H1 (cell line): ENCODE measurements around the gene NXPH4. TPM values are rescaled to one million over a fixed set of nuclear protein-coding genes. Genes with fewer than 3 reads are reported as not detected.

ENCODE experiments used
- CTCF ChIA-PET: fragments of 300-600 bp; sonication (Branson Sonifier 250); formaldehyde crosslinking; loops from one replicate; lab custom pipeline; 2021; ENCODE audit not compliant: partially characterized antibody; lab: Charles Lee
- POLR2A ChIA-PET: fragments of 300-600 bp; sonication (Branson Sonifier 250); formaldehyde crosslinking; loops from one replicate; lab custom pipeline; 2021; ENCODE audit warnings: inconsistent platforms; ENCODE audit not compliant: partially characterized antibody; lab: Charles Lee
- DNase-seq, 2 experiments: peaks; one replicate each; pipeline versions ENCODE4 v3.0.0 to v3.0.0-alpha.2; 2010 to 2022; ENCODE audit warnings: low spot score in 2 of 2, low read depth in 1 of 2, mixed read lengths in 1 of 2
- FAIRE-seq: peaks from 2 replicates; lab custom pipeline; 2011; peaks lifted over from hg19 to GRCh38; lab: Jason Lieb, UNC
- H2AFZ ChIP-seq: 2 replicates; pipeline ENCODE4 v1.8.1; 2012; ENCODE audit warnings: low read length, inconsistent platforms
- H2AK5ac ChIP-seq: 2 replicates; pipeline ENCODE4 v1.6.1; 2013; ENCODE audit warnings: low read depth, low read length
- H2BK120ac ChIP-seq: replicated peaks from 2 replicates; pipeline ENCODE3; 2013; ENCODE audit warnings: low read depth, low read length, inconsistent platforms
- H2BK12ac ChIP-seq: 2 replicates; pipeline ENCODE4 v1.6.1; 2013; ENCODE audit warnings: low read depth, low read length
- H2BK15ac ChIP-seq: 2 replicates; pipeline ENCODE4 v1.6.1; 2013; ENCODE audit warnings: low read length
- H2BK20ac ChIP-seq: 2 replicates; pipeline ENCODE4 v1.6.1; 2013; ENCODE audit warnings: low read length
- H2BK5ac ChIP-seq: 2 replicates; pipeline ENCODE4 v1.6.1; 2013; ENCODE audit warnings: low read depth, low read length
- H3K14ac ChIP-seq: 2 replicates; pipeline ENCODE4 v1.6.1; 2013; ENCODE audit warnings: inconsistent platforms; ENCODE audit not compliant: insufficient read length
- H3K18ac ChIP-seq: 2 replicates; pipeline ENCODE4 v1.6.1; 2013; ENCODE audit warnings: low read length; ENCODE audit errors: extremely low read depth
- H3K23ac ChIP-seq: 2 replicates; pipeline ENCODE4 v1.6.1; 2013; ENCODE audit warnings: inconsistent platforms; ENCODE audit not compliant: insufficient read length
- H3K23me2 ChIP-seq: 2 replicates; pipeline ENCODE4 v1.6.1; 2013; ENCODE audit warnings: low read depth, low read length
- H3K27ac ChIP-seq: 2 replicates; pipeline ENCODE4 v1.6.1; 2011; ENCODE audit warnings: low read depth, low read length, inconsistent platforms
- H3K27me3 ChIP-seq, 4 experiments: replicated peaks in 1 of 4; 1 replicate in 1 of 4; 2 replicates in 3 of 4; pipeline versions ENCODE4 v1.6.1 to v1.8.1; 2011 to 2013; ENCODE audit warnings: low read length in 3 of 4, mild to moderate bottlenecking in 3 of 4, inconsistent platforms in 2 of 4, mixed read lengths in 2 of 4, moderate library complexity in 1 of 4; ENCODE audit not compliant: control insufficient read depth in 3 of 4, insufficient read depth in 3 of 4; ENCODE audit errors: extremely low read depth in 1 of 4
- H3K36me3 ChIP-seq, 4 experiments: 2 replicates each; pipeline versions ENCODE4 v1.6.1 to v1.8.1; 2011 to 2013; ENCODE audit warnings: mild to moderate bottlenecking in 4 of 4, low read length in 3 of 4, moderate library complexity in 2 of 4, control low read depth in 1 of 4, inconsistent platforms in 1 of 4; ENCODE audit not compliant: insufficient read depth in 4 of 4, control insufficient read depth in 2 of 4
- H3K4ac ChIP-seq: replicated peaks from 2 replicates; pipeline ENCODE3; 2013; ENCODE audit warnings: low read length, low read depth, mixed read lengths, inconsistent platforms; ENCODE audit not compliant: insufficient read length
- H3K4me1 ChIP-seq, 4 experiments: replicated peaks in 1 of 4; 1 replicate in 1 of 4; 2 replicates in 3 of 4; pipeline versions ENCODE4 v1.6.1 to v1.8.1; 2011 to 2013; ENCODE audit warnings: low read length in 3 of 4, inconsistent platforms in 2 of 4, mixed read lengths in 1 of 4; ENCODE audit not compliant: insufficient read depth in 4 of 4, control insufficient read depth in 3 of 4
- H3K4me2 ChIP-seq, 2 experiments: 2 replicates each; pipeline versions ENCODE4 v1.6.1 to v1.8.1; 2011 to 2013; ENCODE audit warnings: low read depth in 2 of 2, low read length in 2 of 2, control low read depth in 1 of 2, inconsistent platforms in 1 of 2, mild to moderate bottlenecking in 1 of 2; ENCODE audit not compliant: insufficient read depth in 1 of 2
- H3K4me3 ChIP-seq, 4 experiments: fragments of 200-600, 300-600 bp in 1 of 4; sonication (generic), shearing (Covaris generic), sonication (Bioruptor Twin) in 1 of 4; 2 replicates each; pipeline versions ENCODE4 v1.5.1 to v1.8.1; 2011 to 2016; ENCODE audit warnings: low read length in 4 of 4, low read depth in 3 of 4, control low read depth in 2 of 4, inconsistent platforms in 2 of 4, mild to moderate bottlenecking in 2 of 4, mixed read lengths in 1 of 4, moderate library complexity in 1 of 4; ENCODE audit not compliant: insufficient read depth in 2 of 4; ENCODE audit errors: extremely low read depth in 1 of 4
- H3K56ac ChIP-seq: replicated peaks from 2 replicates; pipeline ENCODE3; 2013; ENCODE audit warnings: low read depth, mild to moderate bottlenecking, mixed read lengths, low read length, inconsistent platforms; ENCODE audit not compliant: insufficient read length
- H3K79me1 ChIP-seq: 2 replicates; pipeline ENCODE4 v1.6.1; 2013; ENCODE audit warnings: low read depth, low read length, control low read depth
- H3K79me2 ChIP-seq, 2 experiments: 2 replicates each; pipeline versions ENCODE4 v1.6.1 to v1.8.1; 2012 to 2013; ENCODE audit warnings: low read length in 2 of 2, mild to moderate bottlenecking in 2 of 2, inconsistent platforms in 1 of 2; ENCODE audit not compliant: insufficient read depth in 2 of 2, control insufficient read depth in 1 of 2
- H3K9ac ChIP-seq, 4 experiments: replicated peaks in 1 of 4; 1 replicate in 1 of 4; 2 replicates in 3 of 4; pipeline versions ENCODE4 v1.6.1 to v1.8.1; 2011 to 2013; ENCODE audit warnings: low read depth in 3 of 4, low read length in 3 of 4, control low read depth in 2 of 4, mild to moderate bottlenecking in 2 of 4, moderate library complexity in 2 of 4, inconsistent platforms in 1 of 4; ENCODE audit errors: extremely low read depth in 1 of 4
- H3K9me3 ChIP-seq, 2 experiments: 2 replicates each; pipeline versions ENCODE4 v1.6.1 to v1.8.1; 2012 to 2013; ENCODE audit warnings: mild to moderate bottlenecking in 2 of 2, moderate library complexity in 2 of 2, control low read depth in 1 of 2, inconsistent platforms in 1 of 2, low read depth in 1 of 2, low read length in 1 of 2, mixed read lengths in 1 of 2; ENCODE audit not compliant: insufficient read depth in 2 of 2
- H4K20me1 ChIP-seq, 2 experiments: replicated peaks in 1 of 2; 2 replicates each; pipeline versions ENCODE3 to v1.8.1; 2011 to 2013; ENCODE audit warnings: inconsistent platforms in 2 of 2, low read length in 2 of 2, mild to moderate bottlenecking in 1 of 2; ENCODE audit not compliant: insufficient read depth in 2 of 2, control insufficient read depth in 1 of 2
- H4K5ac ChIP-seq: 2 replicates; pipeline ENCODE4 v1.6.1; 2013; ENCODE audit warnings: low read length, low read depth, mixed read lengths, inconsistent platforms; ENCODE audit not compliant: insufficient read length
- H4K8ac ChIP-seq: 2 replicates; pipeline ENCODE4 v1.8.0; 2013; ENCODE audit warnings: mild to moderate bottlenecking, moderate library complexity, low read length, inconsistent platforms; ENCODE audit not compliant: insufficient read depth; ENCODE audit errors: extremely low read depth
- H4K91ac ChIP-seq: replicated peaks from 2 replicates; pipeline ENCODE3; 2013; ENCODE audit warnings: low read length, mixed read lengths, inconsistent platforms; ENCODE audit not compliant: insufficient read length
- ASH2L ChIP-seq: fragments of 200-600, 300-600 bp; sonication (generic); IDR thresholded peaks from one replicate; pipeline ENCODE4 v1.7.1; 2017; ENCODE audit warnings: low read length
- CREB1 ChIP-seq: IDR thresholded peaks from 2 replicates; pipeline ENCODE4 v1.6.1; 2012; ENCODE audit warnings: inconsistent platforms
- JUN ChIP-seq: IDR thresholded peaks from 2 replicates; pipeline ENCODE4 v1.6.1; 2011; ENCODE audit warnings: low read depth, mild to moderate bottlenecking, improper control_type of control experiment, low read length
- NRF1 ChIP-seq: IDR thresholded peaks from 2 replicates; pipeline ENCODE4 v1.6.1; 2011; ENCODE audit warnings: mild to moderate bottlenecking, low read depth, low read length, improper control_type of control experiment
- POLR2A ChIP-seq, 2 experiments: IDR thresholded peaks; 1 replicate in 1 of 2; 2 replicates in 1 of 2; pipeline ENCODE4 v1.6.1; 2011; ENCODE audit warnings: low read depth in 2 of 2, low read length in 2 of 2, mild to moderate bottlenecking in 2 of 2; ENCODE audit errors: control extremely low read depth in 1 of 2
- RAD21 ChIP-seq, 2 experiments: IDR thresholded peaks in 1 of 2; conservative IDR thresholded peaks in 1 of 2; 2 replicates each; pipeline ENCODE4 v1.6.1; 2011; ENCODE audit warnings: low read depth in 2 of 2, low read length in 2 of 2, improper control_type of control experiment in 1 of 2, inconsistent platforms in 1 of 2, mild to moderate bottlenecking in 1 of 2, moderate library complexity in 1 of 2
- RBBP5 ChIP-seq: IDR thresholded peaks from 2 replicates; pipeline ENCODE4 v1.7.1; 2012; ENCODE audit warnings: low read depth, mild to moderate bottlenecking, inconsistent platforms, low read length, moderate library complexity, borderline replicate concordance
- TBP ChIP-seq: IDR thresholded peaks from 2 replicates; pipeline ENCODE4 v1.6.1; 2011; ENCODE audit warnings: low read depth, low read length, improper control_type of control experiment
- YY1 ChIP-seq: IDR thresholded peaks from 2 replicates; pipeline ENCODE4 v1.6.1; 2011; ENCODE audit warnings: low read depth, mild to moderate bottlenecking, low read length
- WGBS, 2 experiments: shearing (Covaris generic) in 1 of 2; methylation state at CpG; one replicate each; pipeline versions ENCODE4 v1.1.6 to v1.1.7; 2013 to 2015; ENCODE audit warnings: low lambda C conversion rate in 2 of 2, mixed read lengths in 2 of 2, inconsistent platforms in 1 of 2, low coverage in 1 of 2, missing lambda C conversion rate in 1 of 2; ENCODE audit not compliant: insufficient replicate concordance in 2 of 2, insufficient coverage in 1 of 2, insufficient read length in 1 of 2; ENCODE audit errors: extremely low coverage in 1 of 2, missing lambda C conversion rate in 1 of 2; 5-methylcytosine and 5-hydroxymethylcytosine counted together
- polyA plus RNA-seq, 7 experiments: library from polyadenylated mRNA; depleted of rRNA in 3 of 7; stranded (reverse) in 5 of 7; unstranded in 2 of 7; fragments of >200 nt in 5 of 7; fragments of 200-250 nt in 2 of 7; gene quantifications; 1 replicate in 5 of 7; 2 replicates in 1 of 7; 4 replicates in 1 of 7; pipeline versions ENCODE4 v1.2.1 to v1.2.3, GENCODE V29; 2011 to 2013; ENCODE audit warnings: missing spikeins in 2 of 7, mixed read lengths in 2 of 7
- total RNA-seq: library from RNA; stranded (reverse); fragmentation: NEBNext Ultra II Directional; extraction: Animal tissue kit (Norgen Biotek cat#: 25700); gene quantifications from 2 replicates; pipeline ENCODE4 v1.2.1, GENCODE V29; 2021

Gene NXPH4
- total and polyA plus RNA-seq, 2 of the 8 experiments (the other 6 are each of a cell fraction or from before 2014, with no cell fraction given): 0.92 to 1.7 TPM

DNA sequence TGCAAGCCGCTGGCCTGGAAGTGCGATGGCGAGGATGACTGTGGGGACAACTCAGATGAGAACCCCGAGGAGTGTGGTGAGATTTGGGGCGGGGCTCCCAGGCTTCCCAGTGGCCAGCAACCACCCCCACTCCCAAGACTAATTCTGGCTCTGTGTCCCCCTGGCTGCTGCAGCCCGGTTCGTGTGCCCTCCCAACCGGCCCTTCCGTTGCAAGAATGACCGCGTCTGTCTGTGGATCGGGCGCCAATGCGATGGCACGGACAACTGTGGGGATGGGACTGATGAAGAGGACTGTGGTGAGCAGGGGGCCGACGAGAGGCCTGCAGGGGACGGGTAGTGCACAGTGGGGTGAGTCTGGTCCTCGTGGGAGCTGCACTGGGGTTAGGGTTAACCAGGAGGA is 12.1 kb upstream of the NXPH4 start:
- no peaks in the 10 kb centered on the region for H3K4me1 ChIP-seq
- CTCF ChIA-PET: no interaction called here
- H3K18ac ChIP-seq: no peak overlapping the region
- H4K20me1 ChIP-seq: peaks cover 10 to 22% of the 10 kb centered on the region in 2 experiments
- H3K9ac ChIP-seq: no peak overlapping the region
- no peak overlapping the region for H4K91ac ChIP-seq
- H3K14ac ChIP-seq: no peak overlapping the region
- H3K79me1 ChIP-seq: no peaks in the 10 kb centered on the region; the same call in 1 of the 2 replicates
- H2AFZ ChIP-seq: no peak overlapping the region
- H3K4ac ChIP-seq: no peak overlapping the region
- H3K23ac ChIP-seq: no peak overlapping the region
- H3K36me3 ChIP-seq: peaks cover 32 to 86% (median 71%) of the 10 kb centered on the region in 4 experiments
- no peaks in the 10 kb centered on the region for H3K27me3 ChIP-seq
- no peak overlapping the region for H2BK12ac ChIP-seq
- no peak overlapping the region for H2AK5ac ChIP-seq
- H2BK5ac ChIP-seq: no peak overlapping the region; the same call in 1 of the 2 replicates
- H3K4me3 ChIP-seq: no peak overlapping the region
- H2BK15ac ChIP-seq: no peak overlapping the region
- no peak overlapping the region for H4K5ac ChIP-seq
- TF ChIP-seq YY1 (no peak), CREB1 (no peak), RAD21 (IDR thresholded peaks at IDR 0.05 in 1 of 2, conservative IDR thresholded peaks at IDR 0.05 in 1 of 2; ENCODE audit: low read depth in 2 of 2, low read length in 2 of 2) (no peak), POLR2A (IDR thresholded peaks at IDR 0.05; ENCODE audit: control extremely low read depth in 1 of 2, low read depth in 2 of 2, low read length in 2 of 2) (no peak), TBP (no peak), NRF1 (no peak), ASH2L (no peak), RBBP5 (no peak), JUN (no peak)
- TF ChIP-seq, all 59 proteins: peak for 0
- WGBS, 2 experiments: 91% methylated on average over 19 of the region's 19 CpGs; no CpG with 5 or more reads in 1 of the 2 experiments
- Histone ChIP-seq H4K8ac (peak overlapping the region; percentile 68; the same call in 1 of the 2 replicates), H3K23me2 (no peaks in the 10 kb centered on the region), H3K4me2 (no peak overlapping the region), H3K9me3 (no peaks in the 10 kb centered on the region), H3K27ac (no peak overlapping the region), H3K56ac (no peak overlapping the region), H3K79me2 (no peaks in the 10 kb centered on the region), H2BK20ac (no peak overlapping the region), H2BK120ac (no peak overlapping the region)
- FAIRE-seq (no peak), DNase-seq (no peak)
- POLR2A ChIA-PET: interaction anchor here (3.5 kb wide), 1 partner anchor 10 kb away, joined by 7 read pairs; no protein-coding TSS in a partner anchor
